HL-60 (cell line): Measurements from ENCODE around the gene LMF1.

Experiments used
- GABPA ChIP-seq: IDR thresholded peaks from 2 replicates; pipeline ENCODE4 v1.6.1; 2012; ENCODE audit warnings: low read depth
- TF ChIP-seq, protein P1 (sequence below): IDR thresholded peaks from one replicate; pipeline ENCODE4 v1.5.1; 2011; ENCODE audit warnings: low read length, control low read depth, inconsistent platforms; ENCODE audit not compliant: insufficient read depth

DNA sequence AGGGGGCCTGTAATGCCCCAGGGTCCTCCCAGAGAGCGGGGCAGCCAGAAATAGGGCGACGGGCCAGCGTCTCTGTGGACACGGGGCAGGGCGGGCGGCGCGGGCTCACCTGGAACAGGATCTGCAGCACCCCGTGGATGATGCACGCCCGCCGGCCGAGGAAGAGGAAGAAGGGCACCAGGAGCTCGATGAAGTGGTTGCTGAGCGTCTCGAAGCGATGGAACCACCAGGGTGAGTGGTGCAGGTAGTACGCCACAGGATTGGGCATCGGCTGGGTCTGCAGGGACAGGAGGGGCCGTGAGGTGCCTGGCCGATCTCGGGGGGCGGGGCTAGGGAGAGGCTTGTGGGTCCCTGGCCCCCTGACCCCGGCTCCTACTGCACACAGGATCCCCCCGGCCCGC lies 91.3 kb downstream of the LMF1 start:
- no peak for TF ChIP-seq GABPA
- TF ChIP-seq, protein P1, sequence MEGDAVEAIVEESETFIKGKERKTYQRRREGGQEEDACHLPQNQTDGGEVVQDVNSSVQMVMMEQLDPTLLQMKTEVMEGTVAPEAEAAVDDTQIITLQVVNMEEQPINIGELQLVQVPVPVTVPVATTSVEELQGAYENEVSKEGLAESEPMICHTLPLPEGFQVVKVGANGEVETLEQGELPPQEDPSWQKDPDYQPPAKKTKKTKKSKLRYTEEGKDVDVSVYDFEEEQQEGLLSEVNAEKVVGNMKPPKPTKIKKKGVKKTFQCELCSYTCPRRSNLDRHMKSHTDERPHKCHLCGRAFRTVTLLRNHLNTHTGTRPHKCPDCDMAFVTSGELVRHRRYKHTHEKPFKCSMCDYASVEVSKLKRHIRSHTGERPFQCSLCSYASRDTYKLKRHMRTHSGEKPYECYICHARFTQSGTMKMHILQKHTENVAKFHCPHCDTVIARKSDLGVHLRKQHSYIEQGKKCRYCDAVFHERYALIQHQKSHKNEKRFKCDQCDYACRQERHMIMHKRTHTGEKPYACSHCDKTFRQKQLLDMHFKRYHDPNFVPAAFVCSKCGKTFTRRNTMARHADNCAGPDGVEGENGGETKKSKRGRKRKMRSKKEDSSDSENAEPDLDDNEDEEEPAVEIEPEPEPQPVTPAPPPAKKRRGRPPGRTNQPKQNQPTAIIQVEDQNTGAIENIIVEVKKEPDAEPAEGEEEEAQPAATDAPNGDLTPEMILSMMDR = no peak
